Rectal smooth muscle tissue (tissue), 1 donor: ENCODE results near the gene WNT5B.

Experiments used
- H3K27ac ChIP-seq: one replicate; pipeline ENCODE4 v1.7.0; 2013; ENCODE audit warnings: low read depth, low read length, inconsistent platforms
- H3K27me3 ChIP-seq: one replicate; pipeline ENCODE4 v1.7.0; 2013; ENCODE audit warnings: low read length; ENCODE audit not compliant: control insufficient read depth, insufficient read depth
- H3K36me3 ChIP-seq: one replicate; pipeline ENCODE4 v1.7.0; 2013; ENCODE audit warnings: low read length; ENCODE audit not compliant: control insufficient read depth, insufficient read depth
- H3K4me1 ChIP-seq: one replicate; pipeline ENCODE4 v1.7.0; 2013; ENCODE audit warnings: low read length; ENCODE audit not compliant: control insufficient read depth, insufficient read depth
- H3K4me3 ChIP-seq: one replicate; pipeline ENCODE4 v1.7.0; 2013; ENCODE audit warnings: low read length
- H3K9ac ChIP-seq: one replicate; pipeline ENCODE4 v1.7.0; 2013; ENCODE audit warnings: low read length

Gene WNT5B

GRCh38 chr12:1619587-1619986, 9.4 kb upstream of the WNT5B start:
- H3K27me3 ChIP-seq, result no peaks in the 10 kb centered on the region
- H3K4me1 ChIP-seq, result no peaks in the 10 kb centered on the region
- H3K27ac ChIP-seq, result no peak overlapping the region
- no peak overlapping the region for H3K9ac ChIP-seq
- H3K4me3 ChIP-seq, result no peak overlapping the region
- no peaks in the 10 kb centered on the region for H3K36me3 ChIP-seq

GRCh38 chr12:1620092-1620491, 8.9 kb upstream of the WNT5B start:
- Histone ChIP-seq H3K27me3 (no peaks in the 10 kb centered on the region), H3K27ac (no peak overlapping the region), H3K4me3 (no peak overlapping the region), H3K9ac (no peak overlapping the region), H3K4me1 (no peaks in the 10 kb centered on the region), H3K36me3 (no peaks in the 10 kb centered on the region)

GRCh38 chr12:1622406-1622805, 6.6 kb upstream of the WNT5B start:
- no peaks in the 10 kb centered on the region for H3K4me1 ChIP-seq
- no peak overlapping the region for H3K9ac ChIP-seq
- no peak overlapping the region for H3K4me3 ChIP-seq
- H3K36me3 ChIP-seq, result no peaks in the 10 kb centered on the region
- no peaks in the 10 kb centered on the region for H3K27me3 ChIP-seq
- no peak overlapping the region for H3K27ac ChIP-seq

- peak overlapping the region; percentile 55 for H3K27ac ChIP-seq
- peaks cover 6% of the 10 kb centered on the region for H3K4me1 ChIP-seq
- H3K27me3 ChIP-seq, result peaks cover 3% of the 10 kb centered on the region
- no peaks in the 10 kb centered on the region for H3K36me3 ChIP-seq
- H3K9ac ChIP-seq, result no peak overlapping the region
- peak overlapping the region; percentile 72 for H3K4me3 ChIP-seq
These were observed 504 bp downstream of the WNT5B start for GRCh38 chr12:1629338-1630132.

GRCh38 chr12:1630133-1630826, 1.2 kb downstream of the WNT5B start:
- Histone ChIP-seq H3K27ac (peak overlapping the region; percentile 55), H3K9ac (no peak overlapping the region), H3K4me1 (peaks cover 10% of the 10 kb centered on the region), H3K36me3 (no peaks in the 10 kb centered on the region), H3K4me3 (peak overlapping the region; percentile 72), H3K27me3 (peaks cover 3% of the 10 kb centered on the region)

- peak overlapping the region; percentile 72 for H3K4me3 ChIP-seq
- H3K9ac ChIP-seq, result no peak overlapping the region
- H3K27ac ChIP-seq, result peak overlapping the region; percentile 55
- H3K36me3 ChIP-seq, result no peaks in the 10 kb centered on the region
- H3K27me3 ChIP-seq, result peaks cover 3% of the 10 kb centered on the region
- peaks cover 10% of the 10 kb centered on the region for H3K4me1 ChIP-seq
These were observed 2.0 kb downstream of the WNT5B start for GRCh38 chr12:1630827-1631591.

GRCh38 chr12:1632702-1633101, 3.7 kb downstream of the WNT5B start:
- H3K27me3 ChIP-seq, result peaks cover 3% of the 10 kb centered on the region
- no peak overlapping the region for H3K9ac ChIP-seq
- no peak overlapping the region for H3K4me3 ChIP-seq
- peaks cover 10% of the 10 kb centered on the region for H3K4me1 ChIP-seq
- H3K27ac ChIP-seq, result no peak overlapping the region
- H3K36me3 ChIP-seq, result no peaks in the 10 kb centered on the region

GRCh38 chr12:1633459-1633858, 4.4 kb downstream of the WNT5B start:
- Histone ChIP-seq H3K27ac (no peak overlapping the region), H3K36me3 (no peaks in the 10 kb centered on the region), H3K9ac (no peak overlapping the region), H3K27me3 (peaks cover 3% of the 10 kb centered on the region), H3K4me1 (peaks cover 10% of the 10 kb centered on the region), H3K4me3 (no peak overlapping the region)

GRCh38 chr12:1634149-1634548, 5.1 kb downstream of the WNT5B start:
- Histone ChIP-seq H3K4me1 (peaks cover 10% of the 10 kb centered on the region), H3K9ac (no peak overlapping the region), H3K4me3 (no peak overlapping the region), H3K36me3 (no peaks in the 10 kb centered on the region), H3K27me3 (peaks cover 3% of the 10 kb centered on the region), H3K27ac (no peak overlapping the region)

GRCh38 chr12:1634590-1635191, 5.7 kb downstream of the WNT5B start:
- peaks cover 3% of the 10 kb centered on the region for H3K27me3 ChIP-seq
- H3K27ac ChIP-seq, result no peak overlapping the region
- no peak overlapping the region for H3K9ac ChIP-seq
- no peaks in the 10 kb centered on the region for H3K36me3 ChIP-seq
- no peak overlapping the region for H3K4me3 ChIP-seq
- H3K4me1 ChIP-seq, result peaks cover 10% of the 10 kb centered on the region

GRCh38 chr12:1635301-1636095, 6.5 kb downstream of the WNT5B start:
- peaks cover 8% of the 10 kb centered on the region for H3K4me1 ChIP-seq
- no peak overlapping the region for H3K4me3 ChIP-seq
- H3K27ac ChIP-seq, result no peak overlapping the region
- no peak overlapping the region for H3K9ac ChIP-seq
- no peaks in the 10 kb centered on the region for H3K36me3 ChIP-seq
- H3K27me3 ChIP-seq, result peaks cover 3% of the 10 kb centered on the region
